NCI-H82 (cell line): ENCODE measurements around the gene CSRP1.
"Not testable (repeated sequence)": the region's sequence is repeated elsewhere in the genome, so short reads cannot be mapped to it uniquely, and the experiment has no call there.

ENCODE experiments used
- DNase-seq: peaks from one replicate; lab custom pipeline; 2025; lab: John Stamatoyannopoulos, UW

CSRP1 gene

GRCh38 chr1:201497935-201498509 lies 8.9 kb downstream of the CSRP1 start:
- DNase-seq = no peak

- DNase-seq = peak; percentile 39
Measured at GRCh38 chr1:201496296-201496690, 10.6 kb downstream of the CSRP1 start.

GRCh38 chr1:201495551-201496295 lies 11.2 kb downstream of the CSRP1 start:
- DNase-seq = peak; percentile 87

- no peak for DNase-seq
Measured at GRCh38 chr1:201493757-201494617, 12.9 kb downstream of the CSRP1 start.

- not testable (repeated sequence) for DNase-seq
Measured at GRCh38 chr1:201493026-201493656, 13.8 kb downstream of the CSRP1 start.

GRCh38 chr1:201491896-201492511 lies 14.9 kb downstream of the CSRP1 start:
- DNase-seq = no peak

- DNase-seq = no peak
Measured at GRCh38 chr1:201490708-201491131, 16.2 kb downstream of the CSRP1 start.

GRCh38 chr1:201489643-201490261 lies 17.2 kb downstream of the CSRP1 start:
- DNase-seq = no peak

GRCh38 chr1:201488830-201489589 lies 17.9 kb downstream of the CSRP1 start:
- DNase-seq = no peak

GRCh38 chr1:201487742-201488141 lies 19.2 kb downstream of the CSRP1 start:
- peak; percentile 41 for DNase-seq

- DNase-seq = no peak
Measured at GRCh38 chr1:201486187-201486586, 20.7 kb downstream of the CSRP1 start.

- DNase-seq = no peak
Measured at GRCh38 chr1:201485184-201485774, 21.6 kb downstream of the CSRP1 start.

GRCh38 chr1:201483373-201483949 lies 23.5 kb downstream of the CSRP1 start:
- no peak for DNase-seq

- DNase-seq = no peak
Measured at GRCh38 chr1:201482755-201483154, 24.2 kb downstream of the CSRP1 start.

GRCh38 chr1:201481761-201482493 lies 25.0 kb downstream of the CSRP1 start:
- DNase-seq = peak; percentile 93

GRCh38 chr1:201481004-201481380 lies 25.9 kb downstream of the CSRP1 start:
- no peak for DNase-seq

- peak; percentile 92 for DNase-seq
Measured at GRCh38 chr1:201480231-201481003, 26.5 kb downstream of the CSRP1 start.

GRCh38 chr1:201479201-201479730 lies 27.7 kb downstream of the CSRP1 start:
- no peak for DNase-seq
